BE2C (cell line): Measurements from ENCODE around the gene TERC.

Experiments used
- DNase-seq: peaks from one replicate; pipeline ENCODE4 v3.0.0-alpha.2; 2020
- H3K27me3 ChIP-seq: fragments of 250-450 bp; sonication (Bioruptor Pico); 2 replicates; pipeline ENCODE4 v1.5.1; 2020; ENCODE audit warnings: mild to moderate bottlenecking
- H3K36me3 ChIP-seq: fragments of 250-450 bp; sonication (Bioruptor Pico); 2 replicates; pipeline ENCODE4 v1.5.1; 2020; ENCODE audit warnings: mild to moderate bottlenecking
- H3K4me1 ChIP-seq: fragments of 250-450 bp; sonication (Bioruptor Pico); 2 replicates; pipeline ENCODE4 v1.5.1; 2020
- H3K4me3 ChIP-seq: 2 replicates; pipeline ENCODE4 v1.5.1; 2011; ENCODE audit warnings: low read depth, low read length
- H3K9me3 ChIP-seq: fragments of 250-450 bp; sonication (Bioruptor Pico); 2 replicates; pipeline ENCODE4 v1.5.1; 2020
- CTCF ChIP-seq: IDR thresholded peaks from 2 replicates; pipeline ENCODE4 v1.5.1; 2012; ENCODE audit warnings: mild to moderate bottlenecking, low read depth, low read length

TERC gene

DNA sequence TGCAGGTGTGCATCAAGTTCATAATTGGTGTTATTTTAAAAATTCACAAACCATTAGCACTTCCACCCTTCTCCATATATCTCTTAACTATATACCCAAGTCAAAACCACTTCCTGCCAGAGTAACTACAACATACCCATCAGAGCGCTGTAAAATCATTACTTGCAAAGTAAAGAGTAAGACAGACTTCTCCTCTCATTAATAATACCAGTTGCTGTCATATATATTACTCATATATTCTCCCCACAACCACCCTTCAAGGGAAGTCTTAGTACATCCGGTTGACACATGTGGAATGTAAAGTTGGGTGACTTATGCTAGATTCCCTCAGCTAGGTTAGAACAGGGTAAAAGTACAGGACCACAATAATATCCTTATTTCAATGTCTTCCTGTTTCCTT, 5.6 kb downstream of the TERC start:
- no peaks in the 10 kb centered on the region for H3K36me3 ChIP-seq
- no peaks in the 10 kb centered on the region for H3K9me3 ChIP-seq
- peaks cover 2% of the 10 kb centered on the region for H3K27me3 ChIP-seq
- no peak for DNase-seq
- H3K4me3 ChIP-seq = no peak overlapping the region
- H3K4me1 ChIP-seq = no peaks in the 10 kb centered on the region
- TF ChIP-seq CTCF = no peak

GRCh38 chr3:169758359-169758994, 6.4 kb downstream of the TERC start:
- H3K9me3 ChIP-seq = no peaks in the 10 kb centered on the region
- no peak for TF ChIP-seq CTCF
- DNase-seq = no peak

DNA sequence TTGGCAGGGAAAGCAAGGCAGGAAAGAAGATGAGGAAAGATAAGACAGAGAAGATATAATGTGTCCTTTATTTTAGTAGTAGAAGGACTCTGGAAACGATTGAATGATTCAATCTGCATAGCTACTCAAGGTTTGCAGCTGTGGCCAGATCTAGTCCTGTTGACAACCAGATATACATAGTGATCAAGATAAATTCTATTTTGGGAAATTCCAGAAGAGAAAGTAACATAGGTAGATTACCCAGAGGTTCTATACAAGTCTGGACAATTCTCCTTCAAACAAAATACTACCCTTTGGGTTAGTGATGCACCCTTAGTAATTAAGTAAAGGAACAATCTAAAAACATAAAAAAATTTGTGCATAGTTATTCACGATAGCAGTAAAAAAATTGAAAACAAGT, 9.4 kb downstream of the TERC start:
- DNase-seq = no peak

More at GRCh38 chr3:169758359-169758994, 6.4 kb downstream of the TERC start:
- Histone ChIP-seq H3K36me3 (no peaks in the 10 kb centered on the region), H3K4me1 (no peaks in the 10 kb centered on the region), H3K27me3 (peaks cover 10% of the 10 kb centered on the region), H3K4me3 (no peak overlapping the region)

DNA sequence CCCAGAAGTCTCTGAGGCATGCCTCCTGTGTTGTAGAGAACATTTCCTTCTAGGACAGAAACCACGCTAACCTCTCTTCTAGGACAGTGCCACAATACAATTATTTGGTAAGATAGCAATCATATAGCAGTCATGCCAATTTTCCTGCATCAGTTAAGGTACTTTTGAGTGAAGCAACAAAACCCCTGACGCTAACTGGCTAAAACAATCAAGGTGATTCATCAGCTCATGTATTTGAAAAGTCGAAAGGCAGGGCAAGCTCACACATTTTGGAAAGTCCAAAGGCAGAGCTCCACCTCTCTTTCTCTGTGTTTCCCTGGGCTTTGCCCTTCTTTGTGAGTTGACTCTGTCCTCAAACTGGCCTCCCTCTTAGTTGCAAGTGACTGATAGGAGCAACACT, 10.1 kb downstream of the TERC start:
- Histone ChIP-seq H3K4me3 (no peak overlapping the region), H3K36me3 (no peaks in the 10 kb centered on the region), H3K9me3 (no peaks in the 10 kb centered on the region), H3K4me1 (no peaks in the 10 kb centered on the region), H3K27me3 (peaks cover 36% of the 10 kb centered on the region)
- no peak for TF ChIP-seq CTCF
- no peak for DNase-seq

More for the DNA sequence above, 9.4 kb downstream of the TERC start:
- TF ChIP-seq CTCF = no peak
- Histone ChIP-seq H3K4me3 (no peak overlapping the region), H3K9me3 (no peaks in the 10 kb centered on the region), H3K36me3 (no peaks in the 10 kb centered on the region), H3K27me3 (peaks cover 31% of the 10 kb centered on the region), H3K4me1 (no peaks in the 10 kb centered on the region)

- TF ChIP-seq CTCF = no peak
- Histone ChIP-seq H3K4me1 (no peaks in the 10 kb centered on the region), H3K36me3 (no peaks in the 10 kb centered on the region), H3K9me3 (no peaks in the 10 kb centered on the region), H3K4me3 (no peak overlapping the region), H3K27me3 (peaks cover 58% of the 10 kb centered on the region)
- DNase-seq = no peak
Observed at GRCh38 chr3:169751875-169752274, 13.0 kb downstream of the TERC start.

DNA sequence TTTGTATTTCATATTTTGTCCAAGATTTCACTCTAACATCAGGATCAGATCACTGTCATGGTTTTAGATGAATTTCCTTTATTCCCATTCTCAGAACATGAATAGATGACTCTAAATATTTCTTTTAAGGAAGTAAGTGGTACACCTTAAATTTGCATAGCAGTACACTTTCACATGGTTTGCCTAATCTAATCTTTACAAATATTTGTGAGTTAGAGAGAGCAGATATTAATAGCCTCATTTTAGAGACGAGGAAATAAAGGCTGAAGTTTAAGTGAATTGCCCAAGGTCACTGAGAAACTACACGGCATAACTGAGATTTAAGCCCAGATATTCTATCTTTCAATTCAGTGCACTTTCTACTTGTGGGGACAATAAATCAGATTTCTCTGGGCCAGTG, 14.2 kb downstream of the TERC start:
- no peak for TF ChIP-seq CTCF
- Histone ChIP-seq H3K27me3 (peaks cover 71% of the 10 kb centered on the region), H3K4me3 (no peak overlapping the region), H3K36me3 (no peaks in the 10 kb centered on the region), H3K9me3 (no peaks in the 10 kb centered on the region), H3K4me1 (no peaks in the 10 kb centered on the region)
- no peak for DNase-seq
